WI38 (cell line): ENCODE measurements around the gene HAND1.

Experiments used
- H3K4me3 ChIP-seq: 2 replicates; pipeline ENCODE4 v1.5.1; 2011; ENCODE audit warnings: low read depth, mild to moderate bottlenecking, control low read depth, low read length
- TF ChIP-seq, protein P1 (sequence below): IDR thresholded peaks from 2 replicates; pipeline ENCODE4 v1.5.1; 2012; ENCODE audit warnings: low read depth, mild to moderate bottlenecking, control low read depth, low read length

The HAND1 gene

DNA sequence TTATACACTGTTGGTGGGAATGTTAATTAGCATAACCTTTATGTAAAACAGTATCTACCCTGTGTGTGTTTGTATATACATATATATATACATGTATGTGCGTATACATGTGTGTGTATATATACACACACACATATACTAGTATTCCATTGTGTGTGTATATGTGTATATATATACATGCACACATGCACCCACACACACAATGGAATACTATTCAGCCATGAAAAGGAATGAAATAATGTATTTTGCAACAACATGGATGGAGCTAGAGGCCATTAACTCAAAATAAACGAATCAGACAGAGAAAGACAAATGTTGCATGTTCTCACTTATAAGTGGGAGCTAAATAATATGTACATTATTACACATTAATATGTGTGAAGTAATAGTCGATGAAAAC lies 49.8 kb downstream of the HAND1 start:
- H3K4me3 ChIP-seq: no peak overlapping the region
- TF ChIP-seq, protein P1, sequence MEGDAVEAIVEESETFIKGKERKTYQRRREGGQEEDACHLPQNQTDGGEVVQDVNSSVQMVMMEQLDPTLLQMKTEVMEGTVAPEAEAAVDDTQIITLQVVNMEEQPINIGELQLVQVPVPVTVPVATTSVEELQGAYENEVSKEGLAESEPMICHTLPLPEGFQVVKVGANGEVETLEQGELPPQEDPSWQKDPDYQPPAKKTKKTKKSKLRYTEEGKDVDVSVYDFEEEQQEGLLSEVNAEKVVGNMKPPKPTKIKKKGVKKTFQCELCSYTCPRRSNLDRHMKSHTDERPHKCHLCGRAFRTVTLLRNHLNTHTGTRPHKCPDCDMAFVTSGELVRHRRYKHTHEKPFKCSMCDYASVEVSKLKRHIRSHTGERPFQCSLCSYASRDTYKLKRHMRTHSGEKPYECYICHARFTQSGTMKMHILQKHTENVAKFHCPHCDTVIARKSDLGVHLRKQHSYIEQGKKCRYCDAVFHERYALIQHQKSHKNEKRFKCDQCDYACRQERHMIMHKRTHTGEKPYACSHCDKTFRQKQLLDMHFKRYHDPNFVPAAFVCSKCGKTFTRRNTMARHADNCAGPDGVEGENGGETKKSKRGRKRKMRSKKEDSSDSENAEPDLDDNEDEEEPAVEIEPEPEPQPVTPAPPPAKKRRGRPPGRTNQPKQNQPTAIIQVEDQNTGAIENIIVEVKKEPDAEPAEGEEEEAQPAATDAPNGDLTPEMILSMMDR: no peak
